Lower leg skin (tissue), 3 donors: ENCODE data around the gene COL4A1.

Experiments
- POLR2A ChIP-seq, 2 donors: fragments of 450-650 bp; IDR thresholded peaks; one replicate each; pipeline ENCODE4 v1.6.1; 2016 to 2017; ENCODE audit warnings: antibody characterized with exemption in 2 of 2, mild to moderate bottlenecking in 1 of 2, moderate library complexity in 1 of 2
- TF ChIP-seq, protein P1 (sequence below), 3 donors: fragments of 450-650 bp; IDR thresholded peaks; one replicate each; pipeline ENCODE4 v1.5.1; 2016; ENCODE audit warnings: antibody characterized with exemption in 3 of 3, mild to moderate bottlenecking in 3 of 3, moderate library complexity in 2 of 3

DNA sequence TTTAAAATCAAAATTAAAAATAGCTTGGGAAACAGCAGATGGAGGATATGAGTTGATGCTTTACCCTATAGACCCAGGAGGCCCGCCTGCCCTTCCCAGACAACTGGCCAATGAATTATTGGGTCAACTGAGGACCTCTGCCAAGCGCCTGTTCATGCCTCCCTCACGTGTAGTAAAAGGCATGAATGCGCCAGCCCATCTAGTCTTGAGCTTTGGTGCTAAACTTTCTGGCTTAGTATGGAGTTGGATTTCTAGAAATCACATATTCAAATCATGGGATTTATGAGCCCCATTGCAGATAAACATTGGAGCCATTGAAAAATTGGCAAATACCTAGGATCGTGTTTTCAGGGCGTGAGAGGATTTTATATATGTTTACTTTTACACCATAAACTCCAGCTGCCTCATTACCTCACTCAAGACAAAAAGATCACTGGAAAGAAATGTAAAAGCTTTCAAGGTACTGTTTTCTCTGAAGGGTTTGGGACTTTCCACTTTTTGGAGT lies 47.2 kb upstream of the COL4A1 start:
- TF ChIP-seq, protein P1, sequence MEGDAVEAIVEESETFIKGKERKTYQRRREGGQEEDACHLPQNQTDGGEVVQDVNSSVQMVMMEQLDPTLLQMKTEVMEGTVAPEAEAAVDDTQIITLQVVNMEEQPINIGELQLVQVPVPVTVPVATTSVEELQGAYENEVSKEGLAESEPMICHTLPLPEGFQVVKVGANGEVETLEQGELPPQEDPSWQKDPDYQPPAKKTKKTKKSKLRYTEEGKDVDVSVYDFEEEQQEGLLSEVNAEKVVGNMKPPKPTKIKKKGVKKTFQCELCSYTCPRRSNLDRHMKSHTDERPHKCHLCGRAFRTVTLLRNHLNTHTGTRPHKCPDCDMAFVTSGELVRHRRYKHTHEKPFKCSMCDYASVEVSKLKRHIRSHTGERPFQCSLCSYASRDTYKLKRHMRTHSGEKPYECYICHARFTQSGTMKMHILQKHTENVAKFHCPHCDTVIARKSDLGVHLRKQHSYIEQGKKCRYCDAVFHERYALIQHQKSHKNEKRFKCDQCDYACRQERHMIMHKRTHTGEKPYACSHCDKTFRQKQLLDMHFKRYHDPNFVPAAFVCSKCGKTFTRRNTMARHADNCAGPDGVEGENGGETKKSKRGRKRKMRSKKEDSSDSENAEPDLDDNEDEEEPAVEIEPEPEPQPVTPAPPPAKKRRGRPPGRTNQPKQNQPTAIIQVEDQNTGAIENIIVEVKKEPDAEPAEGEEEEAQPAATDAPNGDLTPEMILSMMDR (IDR thresholded peaks at IDR 0.05): no peak
- TF ChIP-seq POLR2A (IDR thresholded peaks at IDR 0.05): no peak
